DND-41 (cell line): ENCODE results near the gene OR9G4.

Experiments used
- ATAC-seq: fragments of 200-7000 bp; cut with Tn5 transposase; 3 replicates; pipeline ENCODE4 v1.9.1; 2021; ENCODE audit warnings: low read depth; ENCODE audit not compliant: insufficient read depth
- DNase-seq: peaks from one replicate; pipeline ENCODE4 v3.0.0-alpha.2; 2020
- H2AFZ ChIP-seq: 2 replicates; pipeline ENCODE4 v1.6.0; 2012; ENCODE audit warnings: low read depth, low read length
- H3K27ac ChIP-seq: 2 replicates; pipeline ENCODE4 v1.5.1; 2012; ENCODE audit warnings: low read length, inconsistent platforms
- H3K27me3 ChIP-seq: fragments of 200-600 bp; sonication (generic); 2 replicates; pipeline ENCODE4 v1.6.0; 2012; ENCODE audit warnings: low read length, mild to moderate bottlenecking, inconsistent platforms; ENCODE audit not compliant: insufficient read depth, poor library complexity
- H3K36me3 ChIP-seq: 2 replicates; pipeline ENCODE4 v1.5.1; 2012; ENCODE audit warnings: low read length, inconsistent platforms; ENCODE audit not compliant: insufficient read depth
- H3K4me1 ChIP-seq: 2 replicates; pipeline ENCODE4 v1.5.1; 2012; ENCODE audit warnings: mild to moderate bottlenecking, low read length; ENCODE audit not compliant: insufficient read depth
- H3K4me2 ChIP-seq: 2 replicates; pipeline ENCODE4 v1.6.0; 2012; ENCODE audit warnings: mild to moderate bottlenecking, moderate library complexity, low read length, inconsistent platforms; ENCODE audit not compliant: insufficient read depth
- H3K4me3 ChIP-seq, 2 experiments: fragments of 200-600 bp in 1 of 2; shearing (Covaris generic) in 1 of 2; 2 replicates each; pipeline ENCODE4 v1.5.1; 2012 to 2016; ENCODE audit warnings: inconsistent platforms in 2 of 2, low read length in 2 of 2, mild to moderate bottlenecking in 2 of 2, low read depth in 1 of 2, moderate library complexity in 1 of 2
- H3K79me2 ChIP-seq: 2 replicates; pipeline ENCODE4 v1.6.0; 2012; ENCODE audit warnings: low read length, inconsistent platforms; ENCODE audit not compliant: insufficient read depth
- H3K9ac ChIP-seq: 2 replicates; pipeline ENCODE4 v1.6.0; 2012; ENCODE audit warnings: low read depth, mild to moderate bottlenecking, inconsistent platforms, low read length, moderate library complexity
- H3K9me3 ChIP-seq: 2 replicates; pipeline ENCODE4 v1.5.1; 2012; ENCODE audit warnings: low read length, moderate library complexity, mild to moderate bottlenecking, inconsistent platforms; ENCODE audit not compliant: insufficient read depth, severe bottlenecking
- H4K20me1 ChIP-seq: 2 replicates; pipeline ENCODE4 v1.6.0; 2012; ENCODE audit warnings: low read length; ENCODE audit not compliant: insufficient read depth
- EZH2 ChIP-seq: IDR thresholded peaks from 3 replicates; pipeline ENCODE4 v1.6.1; 2012; ENCODE audit warnings: borderline replicate concordance, low read depth, mild to moderate bottlenecking, moderate library complexity, low read length, inconsistent platforms; ENCODE audit not compliant: severe bottlenecking
- TF ChIP-seq, protein P1 (sequence below): IDR thresholded peaks from 2 replicates; pipeline ENCODE4 v1.5.1; 2012; ENCODE audit warnings: borderline replicate concordance, low read length, moderate library complexity, mild to moderate bottlenecking; ENCODE audit not compliant: poor library complexity, severe bottlenecking; ENCODE audit errors: extremely low read depth

Gene OR9G4

DNA sequence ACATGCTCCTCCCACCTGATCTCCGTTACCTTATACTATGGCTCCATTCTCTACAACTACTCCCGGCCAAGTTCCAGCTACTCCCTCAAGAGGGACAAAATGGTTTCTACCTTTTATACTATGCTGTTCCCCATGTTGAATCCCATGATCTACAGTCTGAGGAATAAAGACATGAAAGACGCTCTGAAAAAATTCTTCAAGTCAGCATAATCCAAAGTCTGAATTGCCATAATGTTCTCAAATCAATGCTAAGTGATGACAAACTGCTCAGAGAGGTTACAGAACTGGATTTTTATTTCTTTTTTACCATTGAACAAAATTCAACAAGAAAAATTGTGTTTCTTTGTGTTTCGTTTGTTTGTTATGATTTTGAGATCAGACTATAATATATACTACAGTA, 7.6 kb downstream of the OR9G4 start:
- no peak overlapping the region for H3K4me3 ChIP-seq
- no peaks in the 10 kb centered on the region for H3K79me2 ChIP-seq
- no peaks in the 10 kb centered on the region for H3K4me1 ChIP-seq
- no peak overlapping the region for H2AFZ ChIP-seq
- TF ChIP-seq EZH2: no peak
- TF ChIP-seq, protein P1, sequence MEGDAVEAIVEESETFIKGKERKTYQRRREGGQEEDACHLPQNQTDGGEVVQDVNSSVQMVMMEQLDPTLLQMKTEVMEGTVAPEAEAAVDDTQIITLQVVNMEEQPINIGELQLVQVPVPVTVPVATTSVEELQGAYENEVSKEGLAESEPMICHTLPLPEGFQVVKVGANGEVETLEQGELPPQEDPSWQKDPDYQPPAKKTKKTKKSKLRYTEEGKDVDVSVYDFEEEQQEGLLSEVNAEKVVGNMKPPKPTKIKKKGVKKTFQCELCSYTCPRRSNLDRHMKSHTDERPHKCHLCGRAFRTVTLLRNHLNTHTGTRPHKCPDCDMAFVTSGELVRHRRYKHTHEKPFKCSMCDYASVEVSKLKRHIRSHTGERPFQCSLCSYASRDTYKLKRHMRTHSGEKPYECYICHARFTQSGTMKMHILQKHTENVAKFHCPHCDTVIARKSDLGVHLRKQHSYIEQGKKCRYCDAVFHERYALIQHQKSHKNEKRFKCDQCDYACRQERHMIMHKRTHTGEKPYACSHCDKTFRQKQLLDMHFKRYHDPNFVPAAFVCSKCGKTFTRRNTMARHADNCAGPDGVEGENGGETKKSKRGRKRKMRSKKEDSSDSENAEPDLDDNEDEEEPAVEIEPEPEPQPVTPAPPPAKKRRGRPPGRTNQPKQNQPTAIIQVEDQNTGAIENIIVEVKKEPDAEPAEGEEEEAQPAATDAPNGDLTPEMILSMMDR: no peak
- H3K36me3 ChIP-seq: no peaks in the 10 kb centered on the region
- no peak for DNase-seq
- no peaks in the 10 kb centered on the region for H4K20me1 ChIP-seq
- no peaks in the 10 kb centered on the region for H3K27me3 ChIP-seq
- H3K27ac ChIP-seq: no peak overlapping the region
- no peak overlapping the region for H3K9ac ChIP-seq
- no peaks in the 10 kb centered on the region for H3K9me3 ChIP-seq
- no peak for ATAC-seq
- H3K4me2 ChIP-seq: no peak overlapping the region

DNA sequence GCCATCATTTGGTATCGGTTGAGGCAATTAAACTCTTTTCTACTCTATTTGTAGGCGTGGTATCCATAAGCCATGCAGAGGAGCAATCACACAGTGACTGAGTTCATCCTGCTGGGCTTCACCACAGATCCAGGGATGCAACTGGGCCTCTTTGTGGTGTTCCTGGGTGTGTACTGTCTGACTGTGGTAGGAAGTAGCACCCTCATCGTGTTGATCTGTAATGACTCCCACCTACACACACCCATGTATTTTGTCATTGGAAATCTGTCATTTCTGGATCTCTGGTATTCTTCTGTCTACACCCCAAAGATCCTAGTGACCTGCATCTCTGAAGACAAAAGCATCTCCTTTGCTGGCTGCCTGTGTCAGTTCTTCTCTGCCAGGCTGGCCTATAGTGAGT, 8.4 kb downstream of the OR9G4 start:
- H4K20me1 ChIP-seq: no peaks in the 10 kb centered on the region

DNA sequence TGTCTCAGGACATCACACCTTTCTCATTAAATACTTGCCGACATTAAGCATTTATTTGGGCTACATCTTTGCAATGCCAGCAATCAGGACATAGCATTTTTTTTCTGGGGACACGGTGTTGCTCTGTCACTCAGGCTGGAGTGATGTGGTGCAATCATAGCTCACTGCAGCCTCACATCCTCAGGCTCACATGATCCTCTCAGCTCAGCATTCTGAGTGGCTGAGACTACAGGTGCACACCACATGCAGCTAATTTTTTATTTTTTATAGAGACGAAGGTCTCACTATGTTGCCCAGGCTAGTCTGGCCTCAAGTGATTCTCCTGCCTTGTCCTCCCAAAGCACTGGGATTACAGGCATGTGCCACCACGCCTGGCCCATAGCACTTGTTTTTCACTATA, 28.0 kb downstream of the OR9G4 start:
- no peak overlapping the region for H3K4me3 ChIP-seq
- ATAC-seq (peak; percentile 79), DNase-seq (peak; percentile 32)
- H3K27me3 ChIP-seq: no peaks in the 10 kb centered on the region
- no peak overlapping the region for H3K4me2 ChIP-seq
- no peak overlapping the region for H2AFZ ChIP-seq
- peak overlapping the region; percentile 69 for H3K27ac ChIP-seq
- no peaks in the 10 kb centered on the region for H3K36me3 ChIP-seq
- H3K9me3 ChIP-seq: no peaks in the 10 kb centered on the region
- no peak for TF ChIP-seq EZH2
- TF ChIP-seq, protein P1: no peak
- H3K79me2 ChIP-seq: no peaks in the 10 kb centered on the region
- H4K20me1 ChIP-seq: no peaks in the 10 kb centered on the region
- no peak overlapping the region for H3K9ac ChIP-seq
- peaks cover 51% of the 10 kb centered on the region for H3K4me1 ChIP-seq

More for the DNA sequence above, 8.4 kb downstream of the OR9G4 start:
- H3K4me1 ChIP-seq: no peaks in the 10 kb centered on the region
- ATAC-seq (peak; percentile 82), DNase-seq (no peak)
- TF ChIP-seq EZH2: no peak
- TF ChIP-seq, protein P1: no peak
- no peak overlapping the region for H3K4me2 ChIP-seq
- no peaks in the 10 kb centered on the region for H3K79me2 ChIP-seq
- H2AFZ ChIP-seq: no peak overlapping the region
- H3K27me3 ChIP-seq: no peaks in the 10 kb centered on the region
- no peak overlapping the region for H3K4me3 ChIP-seq
- H3K9me3 ChIP-seq: no peaks in the 10 kb centered on the region
- H3K27ac ChIP-seq: no peak overlapping the region
- H3K36me3 ChIP-seq: no peaks in the 10 kb centered on the region
- H3K9ac ChIP-seq: no peak overlapping the region

DNA sequence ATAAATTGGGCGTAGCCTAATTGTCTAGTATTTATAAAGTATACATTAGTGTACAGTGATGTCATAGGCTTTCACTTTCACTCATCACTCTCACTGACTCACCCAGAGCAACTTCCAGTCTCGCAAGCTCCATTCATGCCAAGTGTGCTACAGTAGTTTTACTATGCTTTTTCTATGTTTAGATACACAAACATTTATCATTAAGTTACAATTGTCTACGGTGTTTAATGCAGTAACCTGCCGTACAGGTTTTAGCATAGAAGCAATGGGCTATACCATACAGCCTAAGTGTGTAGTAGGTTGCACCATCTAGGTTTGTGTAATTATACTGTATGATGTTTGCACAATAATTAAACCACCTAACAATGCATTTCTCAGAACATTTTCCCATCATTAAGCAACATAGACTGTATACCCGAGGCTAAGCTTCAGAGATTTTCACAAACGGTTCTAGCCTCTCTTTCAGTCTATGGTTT, 32.1 kb downstream of the OR9G4 start:
- H3K36me3 ChIP-seq: no peaks in the 10 kb centered on the region
- H3K4me3 ChIP-seq: no peak overlapping the region
- peak overlapping the region; percentile 53 for H3K27ac ChIP-seq
- H3K9ac ChIP-seq: no peak overlapping the region
- H4K20me1 ChIP-seq: no peaks in the 10 kb centered on the region
- H3K9me3 ChIP-seq: no peaks in the 10 kb centered on the region
- no peaks in the 10 kb centered on the region for H3K27me3 ChIP-seq
- TF ChIP-seq EZH2: no peak
- TF ChIP-seq, protein P1: no peak
- no peak overlapping the region for H2AFZ ChIP-seq
- H3K79me2 ChIP-seq: no peaks in the 10 kb centered on the region
- peaks cover 48% of the 10 kb centered on the region for H3K4me1 ChIP-seq
- ATAC-seq (peak; percentile 59), DNase-seq (no peak)
- no peak overlapping the region for H3K4me2 ChIP-seq
